ENCODE results near the gene KNSTRN. TPM values are rescaled to one million over a fixed set of nuclear protein-coding genes. Genes with fewer than 3 reads are reported as not detected.

Gene KNSTRN
- total RNA-seq, 1 experiment from 2014 or later: 115 TPM

DNA sequence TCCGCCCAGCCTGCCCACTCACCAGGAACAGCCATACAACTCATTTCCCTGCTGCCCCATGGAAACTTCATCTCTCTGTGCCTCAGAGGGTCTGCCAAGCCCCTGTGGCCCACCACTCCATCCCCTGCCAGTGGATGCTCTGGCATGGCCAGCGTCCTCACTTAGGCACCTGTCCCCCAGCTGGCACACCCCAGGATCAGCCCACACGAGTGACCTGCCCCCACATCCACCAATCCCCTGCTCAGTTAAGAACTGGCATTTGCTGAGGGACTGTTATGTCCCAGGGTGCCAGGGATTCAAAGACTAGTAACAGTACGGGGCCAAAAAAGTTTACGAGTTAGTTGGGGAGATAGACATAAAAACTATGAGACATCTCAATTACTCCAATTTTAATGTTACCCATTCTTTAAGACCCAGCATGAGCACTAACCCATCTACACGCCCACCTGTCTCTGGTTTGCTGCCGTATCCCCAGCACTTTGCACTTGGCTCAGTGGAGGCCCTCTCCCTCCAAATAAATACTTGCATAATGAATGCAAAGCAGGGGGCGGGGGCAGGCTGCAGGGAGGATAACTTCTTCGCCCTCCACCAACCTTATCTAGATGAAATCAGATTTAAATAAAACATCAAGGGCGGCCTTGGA lies 46.7 kb downstream of the KNSTRN start:
- Histone ChIP-seq H3K27ac (ENCODE audit: low read depth, low read length, poor library complexity, severe bottlenecking) (no peak overlapping the region), H3K36me3 (ENCODE audit: insufficient read depth, low read length, poor library complexity, severe bottlenecking) (no peaks in the 10 kb centered on the region), H3K4me3 (ENCODE audit: low read depth, low read length, poor library complexity, severe bottlenecking) (no peak overlapping the region), H3K9me3 (ENCODE audit: low read depth, low read length, poor library complexity, severe bottlenecking) (no peaks in the 10 kb centered on the region), H3K4me1 (ENCODE audit: insufficient read depth, low read length, poor library complexity, severe bottlenecking) (peaks cover 17% of the 10 kb centered on the region), H3K27me3 (replicated peaks; ENCODE audit: insufficient read depth, low read depth, low read length, poor library complexity) (no peaks in the 10 kb centered on the region)
- ChIA-PET POLR2A (ENCODE audit: low non-redundant PET) (interaction anchor here (0.5 kb wide), 1 partner anchor 9 kb away, joined by 5 read pairs; no protein-coding TSS in a partner anchor), CTCF (no interaction called here)
- TF ChIP-seq, protein P1, sequence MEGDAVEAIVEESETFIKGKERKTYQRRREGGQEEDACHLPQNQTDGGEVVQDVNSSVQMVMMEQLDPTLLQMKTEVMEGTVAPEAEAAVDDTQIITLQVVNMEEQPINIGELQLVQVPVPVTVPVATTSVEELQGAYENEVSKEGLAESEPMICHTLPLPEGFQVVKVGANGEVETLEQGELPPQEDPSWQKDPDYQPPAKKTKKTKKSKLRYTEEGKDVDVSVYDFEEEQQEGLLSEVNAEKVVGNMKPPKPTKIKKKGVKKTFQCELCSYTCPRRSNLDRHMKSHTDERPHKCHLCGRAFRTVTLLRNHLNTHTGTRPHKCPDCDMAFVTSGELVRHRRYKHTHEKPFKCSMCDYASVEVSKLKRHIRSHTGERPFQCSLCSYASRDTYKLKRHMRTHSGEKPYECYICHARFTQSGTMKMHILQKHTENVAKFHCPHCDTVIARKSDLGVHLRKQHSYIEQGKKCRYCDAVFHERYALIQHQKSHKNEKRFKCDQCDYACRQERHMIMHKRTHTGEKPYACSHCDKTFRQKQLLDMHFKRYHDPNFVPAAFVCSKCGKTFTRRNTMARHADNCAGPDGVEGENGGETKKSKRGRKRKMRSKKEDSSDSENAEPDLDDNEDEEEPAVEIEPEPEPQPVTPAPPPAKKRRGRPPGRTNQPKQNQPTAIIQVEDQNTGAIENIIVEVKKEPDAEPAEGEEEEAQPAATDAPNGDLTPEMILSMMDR (conservative IDR thresholded peaks at IDR 0.05; ENCODE audit: low read depth, low read length): no peak
- TF ChIP-seq EZH2 (IDR thresholded peaks at IDR 0.05; ENCODE audit: borderline replicate concordance, low read depth, low read length, poor library complexity, severe bottlenecking): no peak
- DNase-seq (ENCODE audit: low spot score): no peak
- no TSS peak for BruUV-seq (replicated peaks)
- intact Hi-C loops (cut with micrococcal nuclease; ENCODE audit: unreplicated experiment): loop anchor here (10.0 kb wide), 1 partner anchor 384 kb away; no protein-coding TSS in a partner anchor

DNA sequence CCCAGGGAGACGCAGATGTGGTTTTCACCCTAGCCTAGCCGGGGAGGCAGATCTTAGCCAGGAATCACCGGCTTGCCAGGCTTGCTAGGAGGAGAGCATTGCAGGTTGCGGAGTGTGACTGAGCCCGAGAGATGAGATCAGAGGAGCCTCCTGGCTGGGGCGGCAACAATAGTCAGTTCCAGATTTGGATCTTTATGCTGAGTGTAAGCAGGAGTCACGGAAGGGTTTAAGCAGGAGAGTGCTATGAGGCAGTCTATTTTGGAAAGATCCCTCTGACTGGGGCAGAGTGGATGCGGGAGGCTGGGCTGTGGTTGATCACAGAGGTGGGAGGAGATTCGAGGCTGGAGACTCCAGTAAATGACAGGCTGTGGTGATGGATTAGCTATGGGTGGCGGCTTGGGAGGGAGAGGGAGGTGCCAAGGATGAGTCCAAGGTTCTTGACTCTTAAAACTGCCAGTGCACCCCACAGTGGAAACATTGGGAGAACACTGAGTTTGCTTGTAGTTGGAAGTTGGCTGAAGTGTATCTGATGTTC lies 47.8 kb downstream of the KNSTRN start:
- Histone ChIP-seq H3K9me3 (ENCODE audit: low read depth, low read length, poor library complexity, severe bottlenecking) (no peaks in the 10 kb centered on the region), H3K36me3 (ENCODE audit: insufficient read depth, low read length, poor library complexity, severe bottlenecking) (no peaks in the 10 kb centered on the region), H3K27me3 (replicated peaks; ENCODE audit: insufficient read depth, low read depth, low read length, poor library complexity) (no peaks in the 10 kb centered on the region), H3K27ac (ENCODE audit: low read depth, low read length, poor library complexity, severe bottlenecking) (no peak overlapping the region), H3K4me3 (ENCODE audit: low read depth, low read length, poor library complexity, severe bottlenecking) (no peak overlapping the region), H3K4me1 (ENCODE audit: insufficient read depth, low read length, poor library complexity, severe bottlenecking) (peaks cover 17% of the 10 kb centered on the region)
- TF ChIP-seq, protein P1 (conservative IDR thresholded peaks at IDR 0.05; ENCODE audit: low read depth, low read length): no peak
- TF ChIP-seq EZH2 (IDR thresholded peaks at IDR 0.05; ENCODE audit: borderline replicate concordance, low read depth, low read length, poor library complexity, severe bottlenecking): no peak
- DNase-seq (ENCODE audit: low spot score): peak; percentile 77
- ChIA-PET CTCF (no interaction called here), POLR2A (ENCODE audit: low non-redundant PET) (no interaction called here)
- intact Hi-C loops (cut with micrococcal nuclease; ENCODE audit: unreplicated experiment): no loop called here
- BruUV-seq (replicated peaks): no TSS peak

DNA sequence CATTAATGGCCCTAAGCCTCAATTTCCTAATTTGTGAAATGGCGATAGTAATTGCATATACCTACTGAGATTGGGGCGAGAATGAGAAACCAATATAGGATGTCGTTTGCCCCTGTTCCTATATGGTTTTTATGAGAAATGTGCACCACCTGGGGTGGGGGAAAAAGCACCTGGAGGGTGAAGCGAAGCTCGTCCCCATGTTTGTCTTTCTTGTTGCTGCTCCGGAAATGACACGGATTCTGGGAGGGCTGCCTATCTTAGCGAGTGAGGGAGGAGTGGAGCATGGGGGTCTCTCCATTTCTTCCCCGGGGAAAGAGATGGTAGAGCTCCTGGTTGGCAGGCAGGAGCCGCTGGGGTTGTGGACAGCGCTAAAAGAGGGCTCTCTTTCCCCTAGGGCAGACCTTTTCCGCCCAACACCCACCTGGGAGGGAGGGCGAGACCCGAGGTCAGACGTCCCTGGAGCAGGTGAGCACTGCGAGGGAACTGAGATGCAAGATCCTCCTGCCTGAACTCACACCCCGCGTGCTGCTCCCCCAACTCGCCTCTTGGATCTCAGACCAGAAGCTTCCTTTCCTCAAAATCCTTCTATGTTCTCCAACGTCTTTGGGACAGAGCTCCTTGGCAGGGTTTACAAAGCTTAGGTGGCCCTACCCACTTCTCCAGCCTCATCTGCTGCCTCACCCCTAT lies 52.6 kb downstream of the KNSTRN start:
- no peak for DNase-seq (ENCODE audit: low spot score)
- BruUV-seq (replicated peaks): no TSS peak
- Histone ChIP-seq H3K27me3 (replicated peaks; ENCODE audit: insufficient read depth, low read depth, low read length, poor library complexity) (no peaks in the 10 kb centered on the region), H3K4me3 (ENCODE audit: low read depth, low read length, poor library complexity, severe bottlenecking) (peak overlapping the region; percentile 50), H3K4me1 (ENCODE audit: insufficient read depth, low read length, poor library complexity, severe bottlenecking) (peaks cover 35% of the 10 kb centered on the region), H3K27ac (ENCODE audit: low read depth, low read length, poor library complexity, severe bottlenecking) (no peak overlapping the region), H3K36me3 (ENCODE audit: insufficient read depth, low read length, poor library complexity, severe bottlenecking) (no peaks in the 10 kb centered on the region), H3K9me3 (ENCODE audit: low read depth, low read length, poor library complexity, severe bottlenecking) (no peaks in the 10 kb centered on the region)
- TF ChIP-seq EZH2 (IDR thresholded peaks at IDR 0.05; ENCODE audit: borderline replicate concordance, low read depth, low read length, poor library complexity, severe bottlenecking): no peak
- TF ChIP-seq, protein P1 (conservative IDR thresholded peaks at IDR 0.05; ENCODE audit: low read depth, low read length): no peak
- ChIA-PET POLR2A (ENCODE audit: low non-redundant PET) (no interaction called here), CTCF (interaction anchor here (0.5 to 0.6 kb wide), 2 partner anchors 94 to 96 kb away, joined by 4 read pairs; no protein-coding TSS in a partner anchor)
- intact Hi-C loops (cut with micrococcal nuclease; ENCODE audit: unreplicated experiment): no loop called here
